K562 (cell line): ENCODE results near the gene TBC1D17. TPM values are rescaled to one million over a fixed set of nuclear protein-coding genes. Genes with fewer than 3 reads are reported as not detected.

Source experiments
- CAMTA2 ChIP-seq: fragments of 250-450 bp; sonication (Bioruptor Pico); conservative IDR thresholded peaks from 2 replicates; pipeline ENCODE4 v1.5.1; 2022
- HMG20B ChIP-seq: fragments of 250-450 bp; sonication (Bioruptor Pico); IDR thresholded peaks from 2 replicates; pipeline ENCODE4 v1.5.0; 2021; ENCODE audit warnings: mild to moderate bottlenecking
- NBN ChIP-seq: fragments of 450-650 bp; IDR thresholded peaks from 2 replicates; pipeline ENCODE4 v1.6.1; 2016; ENCODE audit warnings: low read depth, mild to moderate bottlenecking
- NR2F6 ChIP-seq: fragments of 450-650 bp; formaldehyde crosslinking; IDR thresholded peaks from 2 replicates; pipeline ENCODE4 v1.4.0; 2020; ENCODE audit warnings: mild to moderate bottlenecking
- RUNX1 ChIP-seq: sonication (generic); IDR thresholded peaks from 2 replicates; pipeline ENCODE4 v1.6.1; 2016; ENCODE audit warnings: antibody characterized with exemption, low read depth
- SMAD2 ChIP-seq: fragments of 150-350 bp; IDR thresholded peaks from 2 replicates; pipeline ENCODE4 v1.6.1; 2014; ENCODE audit warnings: low read depth, mild to moderate bottlenecking, low read length
- TSHZ1 ChIP-seq: fragments of 250-450 bp; sonication (Bioruptor Pico); IDR thresholded peaks from 2 replicates; pipeline ENCODE4 v1.4.0; 2020; ENCODE audit warnings: mild to moderate bottlenecking, moderate library complexity
- U2AF1 ChIP-seq: fragments of 200-400 bp; formaldehyde crosslinking; optimal IDR thresholded peaks from 2 replicates; pipeline ENCODE3; 2017; ENCODE audit warnings: mild to moderate bottlenecking, low read depth, low read length, moderate library complexity
- U2AF2 ChIP-seq: fragments of 200-400 bp; formaldehyde crosslinking; optimal IDR thresholded peaks from 2 replicates; pipeline ENCODE3; 2017; ENCODE audit warnings: low read depth, mild to moderate bottlenecking, low read length
- ZFP36 ChIP-seq: fragments of 150-350 bp; IDR thresholded peaks from 2 replicates; pipeline ENCODE4 v1.6.1; 2018; ENCODE audit warnings: low read length, low read depth; ENCODE audit not compliant: partially characterized antibody
- polyA plus RNA-seq, 8 experiments: library from polyadenylated mRNA; depleted of rRNA in 4 of 8; stranded (reverse) in 5 of 8; unstranded in 3 of 8; fragments of >200 nt; fragmentation: Nextera tagmentation in 2 of 8; fragmentation: Illumina TruSeq in 1 of 8; extraction: Ambion mirVana in 2 of 8; extraction: Trizol in 1 of 8; gene quantifications; 2 replicates each; pipeline versions ENCODE4 v1.2.1 to v1.2.3, GENCODE V29; 2011 to 2014; ENCODE audit warnings: inconsistent platforms in 1 of 8, missing spikeins in 1 of 8
- total RNA-seq, 7 experiments: library from RNA; depleted of rRNA in 6 of 7; stranded (reverse); fragments of >200 nt in 6 of 7; fragmentation: Illumina TruSeq in 2 of 7; extraction: Trizol in 2 of 7; gene quantifications; 2 replicates each; pipeline versions ENCODE4 v1.2.1 to v1.2.3, GENCODE V29; 2011 to 2021; ENCODE audit warnings: low replicate concordance in 1 of 7
- TF ChIP-seq, protein P1 (sequence below): conservative IDR thresholded peaks from 2 replicates; pipeline ENCODE4 v1.6.1; 2011; ENCODE audit warnings: low read depth, mild to moderate bottlenecking, low read length; ENCODE audit not compliant: control insufficient read depth
- TF ChIP-seq, protein P2 (sequence below): fragments of 450-650 bp; IDR thresholded peaks from 2 replicates; pipeline ENCODE4 v1.6.1; 2016; ENCODE audit warnings: mild to moderate bottlenecking
- TF ChIP-seq, protein P3 (sequence below): fragments of 450-650 bp; IDR thresholded peaks from 2 replicates; pipeline ENCODE4 v1.6.1; 2016; ENCODE audit warnings: antibody characterized with exemption
- TF ChIP-seq, protein P4 (sequence below): fragments of 450-650 bp; formaldehyde crosslinking; IDR thresholded peaks from 2 replicates; pipeline ENCODE4 v1.4.0; 2022; ENCODE audit warnings: mild to moderate bottlenecking, moderate library complexity

The TBC1D17 gene
- total and polyA plus RNA-seq, 9 of the 15 experiments (the other 6 are each of a cell fraction or from before 2014, with no cell fraction given) = 0.42 to 16.0 (median 3.8) TPM

- TF ChIP-seq ZFP36 (peak; percentile 3), TSHZ1 (CRISPR knock-in tag) (no peak), NR2F6 (CRISPR knock-in tag) (no peak), HMG20B (peak; percentile 84; the same call in 1 of the 2 replicates), CAMTA2 (CRISPR knock-in tag) (peak; percentile 72; the same call in 1 of the 2 replicates), U2AF1 (peak; percentile 77), NBN (peak; percentile 84), RUNX1 (no peak), SMAD2 (no peak), U2AF2 (no peak)
- TF ChIP-seq, protein P1, sequence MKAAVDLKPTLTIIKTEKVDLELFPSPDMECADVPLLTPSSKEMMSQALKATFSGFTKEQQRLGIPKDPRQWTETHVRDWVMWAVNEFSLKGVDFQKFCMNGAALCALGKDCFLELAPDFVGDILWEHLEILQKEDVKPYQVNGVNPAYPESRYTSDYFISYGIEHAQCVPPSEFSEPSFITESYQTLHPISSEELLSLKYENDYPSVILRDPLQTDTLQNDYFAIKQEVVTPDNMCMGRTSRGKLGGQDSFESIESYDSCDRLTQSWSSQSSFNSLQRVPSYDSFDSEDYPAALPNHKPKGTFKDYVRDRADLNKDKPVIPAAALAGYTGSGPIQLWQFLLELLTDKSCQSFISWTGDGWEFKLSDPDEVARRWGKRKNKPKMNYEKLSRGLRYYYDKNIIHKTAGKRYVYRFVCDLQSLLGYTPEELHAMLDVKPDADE = no peak; the same call in 1 of the 2 replicates
- TF ChIP-seq, protein P2, sequence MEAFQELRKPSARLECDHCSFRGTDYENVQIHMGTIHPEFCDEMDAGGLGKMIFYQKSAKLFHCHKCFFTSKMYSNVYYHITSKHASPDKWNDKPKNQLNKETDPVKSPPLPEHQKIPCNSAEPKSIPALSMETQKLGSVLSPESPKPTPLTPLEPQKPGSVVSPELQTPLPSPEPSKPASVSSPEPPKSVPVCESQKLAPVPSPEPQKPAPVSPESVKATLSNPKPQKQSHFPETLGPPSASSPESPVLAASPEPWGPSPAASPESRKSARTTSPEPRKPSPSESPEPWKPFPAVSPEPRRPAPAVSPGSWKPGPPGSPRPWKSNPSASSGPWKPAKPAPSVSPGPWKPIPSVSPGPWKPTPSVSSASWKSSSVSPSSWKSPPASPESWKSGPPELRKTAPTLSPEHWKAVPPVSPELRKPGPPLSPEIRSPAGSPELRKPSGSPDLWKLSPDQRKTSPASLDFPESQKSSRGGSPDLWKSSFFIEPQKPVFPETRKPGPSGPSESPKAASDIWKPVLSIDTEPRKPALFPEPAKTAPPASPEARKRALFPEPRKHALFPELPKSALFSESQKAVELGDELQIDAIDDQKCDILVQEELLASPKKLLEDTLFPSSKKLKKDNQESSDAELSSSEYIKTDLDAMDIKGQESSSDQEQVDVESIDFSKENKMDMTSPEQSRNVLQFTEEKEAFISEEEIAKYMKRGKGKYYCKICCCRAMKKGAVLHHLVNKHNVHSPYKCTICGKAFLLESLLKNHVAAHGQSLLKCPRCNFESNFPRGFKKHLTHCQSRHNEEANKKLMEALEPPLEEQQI = no peak
- TF ChIP-seq, protein P3, sequence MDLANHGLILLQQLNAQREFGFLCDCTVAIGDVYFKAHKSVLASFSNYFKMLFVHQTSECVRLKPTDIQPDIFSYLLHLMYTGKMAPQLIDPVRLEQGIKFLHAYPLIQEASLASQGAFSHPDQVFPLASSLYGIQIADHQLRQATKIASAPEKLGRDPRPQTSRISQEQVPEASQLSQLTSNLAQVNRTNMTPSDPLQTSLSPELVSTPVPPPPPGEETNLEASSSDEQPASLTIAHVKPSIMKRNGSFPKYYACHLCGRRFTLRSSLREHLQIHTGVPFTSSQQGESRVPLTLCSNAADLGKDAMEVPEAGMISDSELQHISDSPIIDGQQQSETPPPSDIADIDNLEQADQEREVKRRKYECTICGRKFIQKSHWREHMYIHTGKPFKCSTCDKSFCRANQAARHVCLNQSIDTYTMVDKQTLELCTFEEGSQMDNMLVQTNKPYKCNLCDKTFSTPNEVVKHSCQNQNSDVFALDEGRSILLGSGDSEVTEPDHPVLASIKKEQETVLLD = peak; percentile 100
- TF ChIP-seq, protein P4, sequence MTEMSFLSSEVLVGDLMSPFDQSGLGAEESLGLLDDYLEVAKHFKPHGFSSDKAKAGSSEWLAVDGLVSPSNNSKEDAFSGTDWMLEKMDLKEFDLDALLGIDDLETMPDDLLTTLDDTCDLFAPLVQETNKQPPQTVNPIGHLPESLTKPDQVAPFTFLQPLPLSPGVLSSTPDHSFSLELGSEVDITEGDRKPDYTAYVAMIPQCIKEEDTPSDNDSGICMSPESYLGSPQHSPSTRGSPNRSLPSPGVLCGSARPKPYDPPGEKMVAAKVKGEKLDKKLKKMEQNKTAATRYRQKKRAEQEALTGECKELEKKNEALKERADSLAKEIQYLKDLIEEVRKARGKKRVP (CRISPR knock-in tag) = peak; percentile 93
Measured at GRCh38 chr19:49929121-49929610, 51.7 kb downstream of the TBC1D17 start, which contains the start of the genes ATF5 and NUP62 (continued).
